CD4-positive, alpha-beta T cell treated with Interleukin-17A for 1 hour (primary cell): Measurements from ENCODE around the gene FRZB.

ENCODE experiments used
- DNase-seq: peaks from one replicate; pipeline ENCODE4 v3.0.0-alpha.2; 2020

FRZB gene

DNA sequence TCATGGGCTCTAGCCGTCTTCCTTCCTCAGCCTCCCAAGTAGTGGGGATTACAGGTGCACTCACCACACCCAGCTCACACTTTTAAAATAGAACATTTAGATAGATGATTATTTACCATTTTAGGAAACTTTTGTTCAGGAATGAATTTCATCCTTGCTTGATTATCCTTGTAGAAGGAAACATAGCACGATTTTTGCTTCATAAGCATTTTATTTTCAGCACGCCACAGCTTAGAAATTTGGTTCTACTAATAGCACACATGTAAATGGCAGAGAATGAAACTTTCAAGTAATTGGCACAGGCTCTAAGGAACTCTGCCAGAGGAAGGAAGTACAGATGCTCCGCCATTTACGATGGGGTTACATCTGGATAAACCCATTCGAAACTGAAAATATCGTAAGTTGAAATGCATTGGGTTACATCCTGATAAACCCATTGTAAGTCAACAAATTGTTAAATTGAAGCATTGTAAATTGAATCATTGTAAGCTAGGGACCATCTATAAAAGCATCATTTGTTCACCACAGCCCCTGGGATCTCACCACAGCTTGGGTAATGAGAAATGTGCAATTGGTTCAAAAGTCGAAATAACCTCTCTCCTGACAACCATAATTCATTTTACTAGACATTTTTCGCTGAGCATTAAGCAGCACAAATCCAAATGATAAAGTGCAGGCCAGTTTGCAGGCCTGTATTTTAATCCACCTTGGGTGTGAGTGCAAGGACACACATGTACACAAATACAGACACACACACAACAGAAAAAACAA is 33.2 kb downstream of the FRZB start:
- DNase-seq: no peak

GRCh38 chr2:182831921-182832320 is 34.5 kb downstream of the FRZB start:
- DNase-seq: no peak

DNA sequence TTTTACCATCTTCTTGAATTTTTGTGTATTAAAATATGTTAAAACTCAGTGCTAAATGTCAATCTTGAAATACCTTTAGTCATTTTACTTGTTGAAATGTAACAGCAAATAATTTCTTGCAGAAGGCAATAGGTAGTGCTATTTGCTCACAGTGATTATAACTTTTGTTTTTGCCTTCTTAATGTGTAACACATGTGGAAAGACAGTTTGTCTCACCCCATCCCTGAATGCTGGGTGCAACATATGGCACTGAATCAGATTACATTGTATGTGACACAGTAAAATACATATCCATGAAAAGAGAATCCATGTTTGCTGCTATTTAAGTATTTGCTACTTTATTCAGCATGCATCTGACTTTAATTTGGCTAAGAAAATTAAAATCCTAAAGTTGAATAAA is 35.3 kb downstream of the FRZB start:
- DNase-seq: no peak

GRCh38 chr2:182827182-182827879 is 39.1 kb downstream of the FRZB start:
- no peak for DNase-seq

DNA sequence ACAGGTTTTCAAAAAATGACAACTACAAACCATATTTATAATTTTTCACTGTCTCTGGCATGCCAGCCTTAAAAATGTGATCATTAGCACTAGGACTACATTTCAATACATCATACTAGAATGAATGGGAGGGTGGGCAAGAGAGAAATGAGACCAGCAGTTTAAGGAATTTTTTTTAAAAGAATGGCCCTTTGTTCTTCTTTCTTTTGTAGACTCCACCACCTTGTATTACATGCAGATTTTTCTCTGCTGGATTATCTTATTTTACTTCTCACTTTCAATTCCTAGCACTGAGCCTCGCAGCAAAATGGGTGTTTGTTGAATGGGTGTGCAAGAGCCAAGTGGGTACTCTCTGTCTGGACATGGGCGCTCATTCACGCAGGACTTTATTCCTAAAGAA is 39.9 kb downstream of the FRZB start:
- DNase-seq: no peak

GRCh38 chr2:182826064-182826463 is 40.4 kb downstream of the FRZB start:
- no peak for DNase-seq

DNA sequence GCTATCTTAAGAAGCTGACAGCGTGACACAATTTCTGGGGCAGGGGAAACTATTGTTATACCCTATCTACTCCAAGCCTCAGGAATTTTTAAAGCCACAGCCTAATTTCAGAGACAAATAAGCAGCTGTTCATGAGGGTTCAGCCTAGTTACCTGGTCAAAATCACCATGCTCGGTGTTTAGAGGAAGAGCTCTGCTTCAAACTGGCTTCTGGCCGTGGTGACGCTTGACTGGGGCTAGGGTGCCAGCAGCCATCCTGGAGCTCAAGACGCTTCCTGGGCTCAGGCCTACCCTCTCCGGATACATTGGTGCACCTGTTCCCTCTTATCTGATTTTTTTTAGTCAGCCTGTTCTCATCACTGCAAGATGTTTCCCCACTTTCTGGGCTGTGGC is 41.7 kb downstream of the FRZB start:
- no peak for DNase-seq

DNA sequence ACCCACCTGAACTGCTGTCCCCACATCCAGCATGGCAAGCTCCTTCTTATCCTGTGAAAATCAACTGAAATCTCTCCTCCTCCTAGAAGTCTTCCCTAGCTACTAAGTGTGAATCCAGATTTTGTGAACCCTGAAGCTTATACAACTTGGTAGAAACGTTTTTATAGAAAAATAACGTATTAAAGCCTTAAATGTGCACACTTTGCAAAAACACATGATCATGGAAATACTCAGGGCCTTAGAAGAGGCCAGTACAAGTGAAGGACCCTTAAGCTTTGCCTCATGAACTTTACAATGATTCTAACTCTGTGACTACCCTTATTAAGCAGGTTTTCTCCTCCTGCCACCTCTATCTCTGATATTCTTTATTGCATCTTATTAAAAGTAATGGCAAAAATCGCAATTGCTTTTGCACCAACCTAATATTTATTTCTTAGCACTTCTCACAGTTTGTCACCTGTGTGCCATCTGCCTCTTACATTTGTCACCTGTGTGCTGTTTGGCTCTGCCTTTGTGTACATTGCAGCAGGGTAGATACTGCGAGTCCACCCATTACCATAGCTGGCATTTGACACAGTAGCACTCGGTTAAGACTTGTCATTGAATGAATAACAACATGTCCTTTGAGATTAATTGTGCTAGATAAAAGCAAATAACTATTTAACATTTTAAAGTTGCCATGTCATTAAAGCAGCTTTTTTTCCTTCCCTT is 42.2 kb downstream of the FRZB start:
- no peak for DNase-seq

DNA sequence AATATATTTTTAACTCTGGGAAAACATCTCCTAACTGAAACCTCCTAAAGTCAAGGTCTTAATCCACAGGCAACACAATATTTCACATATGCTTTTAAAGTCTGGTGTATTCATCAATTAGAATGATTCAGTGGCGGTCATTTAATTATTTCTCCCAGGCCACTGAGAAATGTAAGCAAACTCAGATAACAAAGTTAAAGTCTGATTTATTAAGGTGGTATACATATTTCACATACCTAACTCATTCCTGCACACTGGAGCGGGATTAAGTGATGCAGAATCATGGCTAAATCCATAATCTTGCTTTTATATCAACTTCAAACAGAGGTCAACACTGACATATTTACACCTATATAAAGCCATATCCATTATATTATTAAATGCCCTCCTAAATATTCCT is 43.7 kb downstream of the FRZB start:
- no peak for DNase-seq

DNA sequence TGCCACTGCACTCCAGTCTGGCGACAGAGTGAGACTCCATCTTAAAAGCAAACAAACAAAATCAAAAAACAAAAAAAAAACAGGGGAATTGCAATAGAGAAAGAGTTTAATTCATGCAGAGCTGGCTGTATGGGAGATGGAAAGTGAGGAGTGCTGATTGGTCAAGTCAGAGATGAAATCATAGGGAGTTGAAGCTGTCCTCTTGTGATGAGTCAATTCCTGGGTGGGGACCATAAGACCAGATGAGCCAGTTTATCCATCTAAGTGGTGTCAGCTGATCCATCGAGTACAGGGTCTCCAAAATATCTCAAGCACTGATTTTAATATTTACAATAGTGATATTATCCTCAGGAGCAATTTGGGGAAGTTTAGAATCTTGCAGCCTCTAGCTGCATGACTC is 45.3 kb downstream of the FRZB start:
- DNase-seq: no peak

GRCh38 chr2:182819412-182819811 is 47.0 kb downstream of the FRZB start:
- no peak for DNase-seq

DNA sequence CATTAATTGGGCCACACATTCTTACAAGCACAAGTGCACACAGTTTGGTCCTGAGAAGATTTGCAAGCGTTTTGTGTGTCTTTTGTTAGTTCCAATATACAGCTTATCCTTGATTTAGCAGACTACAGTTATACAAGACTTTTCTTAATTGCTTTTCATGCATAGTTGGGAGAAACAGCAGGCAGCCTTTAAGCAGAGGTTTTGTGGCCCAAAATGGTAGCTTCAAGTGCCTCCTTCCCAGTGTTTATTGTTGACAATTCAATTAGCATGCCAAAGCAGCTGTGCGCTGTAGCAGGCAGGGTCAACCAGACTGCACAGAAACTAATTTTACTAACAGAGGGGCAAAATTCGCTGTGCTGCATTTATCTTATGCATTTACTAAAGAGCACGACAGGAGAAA is 47.5 kb downstream of the FRZB start:
- DNase-seq: no peak

GRCh38 chr2:182818501-182818900 is 47.9 kb downstream of the FRZB start:
- no peak for DNase-seq

GRCh38 chr2:182817558-182817957 is 48.9 kb downstream of the FRZB start:
- DNase-seq: no peak

GRCh38 chr2:182816866-182817265 is 49.6 kb downstream of the FRZB start:
- no peak for DNase-seq

GRCh38 chr2:182814804-182815203 is 51.6 kb downstream of the FRZB start:
- no peak for DNase-seq

DNA sequence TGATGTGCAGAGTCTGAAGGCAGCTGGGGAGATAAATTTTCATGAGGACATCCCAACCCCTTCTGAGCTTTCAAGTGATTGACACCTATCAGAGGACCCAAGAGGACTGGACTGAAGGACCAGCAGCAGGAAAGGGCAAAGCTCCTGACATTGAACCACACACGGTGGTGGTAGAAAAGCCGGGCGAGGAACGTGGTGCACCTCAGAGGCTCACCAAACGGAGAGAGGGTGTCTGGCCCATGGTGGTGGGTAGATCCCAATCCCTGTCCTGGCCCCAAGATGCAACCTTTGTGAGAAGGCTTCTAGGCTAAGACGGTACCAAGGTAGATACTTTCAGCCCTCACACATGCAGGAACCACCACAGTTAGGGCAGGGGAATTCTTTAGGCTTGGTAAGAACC is 52.1 kb downstream of the FRZB start:
- DNase-seq: no peak

DNA sequence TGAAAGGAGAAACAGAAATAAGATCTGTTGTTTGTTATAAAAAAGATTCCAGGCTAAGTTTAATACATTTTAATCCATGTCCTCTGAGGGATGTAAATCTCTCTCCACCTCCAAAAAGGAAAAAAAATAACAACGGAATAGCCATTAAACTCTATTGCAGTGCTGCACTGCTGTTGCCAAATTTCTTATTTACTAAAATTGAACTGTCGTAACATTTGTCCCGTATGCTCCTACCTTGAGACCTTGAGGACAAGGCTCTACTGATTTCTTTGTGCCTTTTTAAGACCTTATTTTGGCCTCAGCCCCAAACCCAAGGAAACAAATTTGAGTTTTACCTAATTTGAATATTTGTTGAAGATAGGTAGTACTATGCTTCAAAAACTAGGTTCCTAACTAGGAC is 56.4 kb downstream of the FRZB start:
- no peak for DNase-seq

- no peak for DNase-seq
These were observed 59.1 kb downstream of the FRZB start for GRCh38 chr2:182807319-182807718.

- DNase-seq: no peak
These were observed 62.3 kb downstream of the FRZB start for GRCh38 chr2:182804128-182804527.

- no peak for DNase-seq
These were observed 67.7 kb downstream of the FRZB start for GRCh38 chr2:182798736-182799135.

DNA sequence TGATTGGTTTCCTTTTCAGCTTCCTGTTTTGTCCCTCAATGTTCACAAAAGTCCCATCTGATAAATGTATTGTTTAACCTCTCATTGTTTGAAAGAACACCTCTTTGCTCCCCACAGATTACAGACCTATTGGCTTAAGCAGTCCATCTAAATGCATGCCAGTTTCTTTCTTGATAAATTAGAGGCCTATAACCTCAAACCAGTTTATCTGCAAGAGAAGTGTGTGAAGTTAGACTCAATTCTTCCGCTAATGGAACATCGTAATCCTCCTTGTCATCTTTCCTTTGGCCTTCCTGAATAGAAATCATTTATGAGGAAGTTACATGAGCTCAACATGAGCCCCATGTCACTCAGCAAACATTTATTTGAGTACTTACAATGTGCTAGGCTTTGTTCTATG is 74.0 kb downstream of the FRZB start:
- no peak for DNase-seq

GRCh38 chr2:182784777-182785176 is 81.7 kb downstream of the FRZB start:
- DNase-seq: no peak

- no peak for DNase-seq
These were observed 82.3 kb downstream of the FRZB start for GRCh38 chr2:182784058-182784706.
